Fibroblast of pulmonary artery (primary cell): ENCODE results near the gene ANTXR1.
"Not testable (repeated sequence)": the region's sequence is repeated elsewhere in the genome, so short reads cannot be mapped to it uniquely, and the experiment has no call there.

ENCODE experiments used
- DNase-seq: peaks from one replicate; pipeline ENCODE4 v3.0.0-alpha.2; 2010; ENCODE audit warnings: low read depth
- H3K4me3 ChIP-seq: replicated peaks from 2 replicates; pipeline ENCODE4 v1.5.1; 2011; ENCODE audit warnings: low read depth, mild to moderate bottlenecking, control low read depth, low read length, moderate library complexity
- CTCF ChIP-seq: IDR thresholded peaks from 2 replicates; pipeline ENCODE4 v1.5.1; 2011; ENCODE audit warnings: mild to moderate bottlenecking, control low read depth, low read length, inconsistent platforms; ENCODE audit errors: missing control alignments

The ANTXR1 gene

DNA sequence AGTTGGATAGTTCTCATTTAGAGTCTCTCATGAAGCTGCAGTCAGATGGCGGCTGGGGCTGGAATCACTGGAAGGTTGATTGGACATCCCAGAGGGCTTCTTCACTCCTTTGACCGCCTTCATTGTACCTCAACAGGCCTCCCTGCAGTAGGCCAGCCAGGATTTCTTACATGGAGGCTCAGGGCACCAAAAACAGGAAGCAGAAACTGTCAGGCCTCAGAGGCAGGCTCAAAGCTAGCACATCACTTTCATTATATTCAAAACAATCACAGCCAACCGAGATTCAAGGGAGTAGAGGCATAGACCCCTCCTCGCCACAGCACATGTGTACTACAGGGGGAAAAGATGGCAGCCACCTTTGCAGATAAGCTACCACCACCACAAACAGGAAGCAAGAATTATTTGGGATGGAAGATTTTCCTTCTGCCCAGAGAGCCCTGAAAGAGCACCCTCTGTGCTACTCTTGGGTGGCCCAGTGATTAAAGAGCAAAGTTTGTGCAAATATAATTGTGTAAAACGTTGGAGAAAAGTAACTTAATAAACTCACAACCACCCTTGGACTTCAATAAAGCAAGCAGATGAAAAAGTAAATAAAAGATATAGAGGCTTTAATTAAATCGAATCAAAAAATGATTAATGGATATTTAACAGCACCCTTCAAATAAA lies 218.8 kb downstream of the ANTXR1 start:
- no peak overlapping the region for H3K4me3 ChIP-seq
- TF ChIP-seq CTCF = no peak
- no peak for DNase-seq

DNA sequence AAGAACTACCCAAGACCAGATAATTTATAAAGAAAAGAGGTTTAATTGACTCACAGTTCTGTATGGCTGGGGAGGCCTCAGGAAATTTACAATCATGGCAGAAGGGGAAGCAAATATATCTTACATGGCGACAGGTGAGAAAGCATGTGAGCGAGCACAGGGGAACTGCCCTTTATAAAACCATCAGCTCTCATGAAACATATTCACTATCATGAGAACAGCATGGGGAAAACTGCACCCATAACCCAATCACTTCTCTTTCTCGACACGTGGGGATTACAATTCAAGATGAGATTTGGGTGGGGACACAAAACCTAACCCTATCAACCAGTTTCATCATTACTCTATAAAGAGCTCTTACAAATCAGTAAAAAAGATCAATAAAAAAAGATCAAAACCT lies 222.9 kb downstream of the ANTXR1 start:
- H3K4me3 ChIP-seq, DNase-seq: not testable (repeated sequence)

- no peak overlapping the region for H3K4me3 ChIP-seq
- no peak for DNase-seq
- no peak for TF ChIP-seq CTCF
These were observed 224.2 kb downstream of the ANTXR1 start for GRCh38 chr2:69237070-69237670.

- H3K4me3 ChIP-seq = no peak overlapping the region
- TF ChIP-seq CTCF = no peak
- DNase-seq = no peak
These were observed 225.6 kb downstream of the ANTXR1 start for GRCh38 chr2:69238449-69239031.

- no peak for DNase-seq
These were observed 228.1 kb downstream of the ANTXR1 start for GRCh38 chr2:69241093-69241492.

DNA sequence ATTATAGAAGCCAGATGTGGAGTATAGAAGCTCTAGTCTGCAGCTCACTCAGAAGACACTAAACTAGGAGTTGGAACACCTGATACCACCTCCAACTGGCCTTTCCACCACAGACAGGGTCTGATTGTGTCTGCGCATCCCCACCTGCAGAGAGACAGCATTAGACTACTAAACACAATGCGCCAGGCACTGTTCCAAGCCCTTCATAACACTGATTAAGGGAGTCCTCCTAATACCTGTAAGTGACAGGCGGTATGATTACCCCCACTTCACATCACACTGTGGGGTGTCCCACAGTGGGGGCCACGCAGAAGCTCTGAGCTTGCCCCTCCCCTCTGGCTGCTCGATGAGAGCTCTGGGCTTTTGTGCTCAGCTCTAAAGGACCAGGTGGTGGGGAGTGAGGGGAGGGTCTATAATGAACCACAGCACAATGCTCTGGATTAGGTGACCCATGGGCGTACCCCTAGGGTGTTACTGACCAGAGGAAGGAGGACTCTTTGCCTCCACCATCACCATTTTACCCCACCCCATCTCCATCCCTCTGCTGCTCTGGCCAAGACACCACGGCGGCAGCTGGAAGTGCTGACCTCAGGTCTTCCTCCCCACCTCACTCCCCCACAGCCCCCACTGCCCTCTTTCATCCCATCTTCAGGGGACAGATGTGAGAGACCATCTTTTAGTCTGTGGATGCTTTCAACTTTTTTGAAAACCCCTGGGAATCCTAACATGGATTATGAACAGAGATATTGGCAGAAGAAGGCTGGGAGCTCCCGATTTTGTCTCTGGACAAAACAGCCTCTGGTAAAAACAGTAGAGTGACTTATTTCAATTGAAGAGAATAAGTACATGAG lies 228.9 kb downstream of the ANTXR1 start:
- TF ChIP-seq CTCF = no peak
- no peak overlapping the region for H3K4me3 ChIP-seq
- no peak for DNase-seq

More at GRCh38 chr2:69241093-69241492, 228.1 kb downstream of the ANTXR1 start:
- H3K4me3 ChIP-seq = no peak overlapping the region
- TF ChIP-seq CTCF = no peak

- no peak overlapping the region for H3K4me3 ChIP-seq
- TF ChIP-seq CTCF = no peak
- no peak for DNase-seq
These were observed 229.7 kb downstream of the ANTXR1 start for GRCh38 chr2:69242651-69243051.
